ENCODE measurements around the gene ABCD4. TPM values are rescaled to one million over a fixed set of nuclear protein-coding genes. Genes with fewer than 3 reads are reported as not detected.
A peak's percentile ranks its signal among the peaks of the same experiment; 100 is the strongest.

Gene ABCD4
- polyA plus RNA-seq, 1 donor (not counting 4 experiments of a cell fraction or from before 2014, with no cell fraction given) = 12.9 TPM

GRCh38 chr14:74241652-74242017, 61.1 kb downstream of the ABCD4 start:
- Histone ChIP-seq H3K4me2 (ENCODE audit: control insufficient read depth, extremely low read depth, insufficient read depth, low read depth, low read length) (no peak overlapping the region), H3K27me3 (ENCODE audit: control insufficient read depth, extremely low read depth, insufficient read depth, low read length) (peaks cover 96% of the 10 kb centered on the region)

GRCh38 chr14:74240794-74241651, 61.7 kb downstream of the ABCD4 start:
- Histone ChIP-seq H3K4me1 (ENCODE audit: control insufficient read depth, extremely low read depth, insufficient read depth, low read length) (peaks cover 4% of the 10 kb centered on the region), H3K36me3 (ENCODE audit: control insufficient read depth in 2 of 2, extremely low read depth in 1 of 2, insufficient read depth in 2 of 2, low read length in 2 of 2) (no peaks in the 10 kb centered on the region), H3K9me1 (ENCODE audit: control insufficient read depth, extremely low read depth, insufficient read depth, low read length) (no peaks in the 10 kb centered on the region), H3K27ac (ENCODE audit: control insufficient read depth, insufficient read depth, low read length) (no peak overlapping the region), H3K9me3 (ENCODE audit: control insufficient read depth, low read depth, low read length) (no peaks in the 10 kb centered on the region), H3K9ac (ENCODE audit: control insufficient read depth, extremely low read depth, insufficient read depth, low read length) (no peak overlapping the region), H3K27me3 (ENCODE audit: control insufficient read depth, extremely low read depth, insufficient read depth, low read length) (peaks cover 90% of the 10 kb centered on the region), H4K20me1 (ENCODE audit: control insufficient read depth, extremely low read depth, insufficient read depth, low read length) (no peaks in the 10 kb centered on the region), H3K79me2 (ENCODE audit: control insufficient read depth, insufficient read depth, low read length) (no peaks in the 10 kb centered on the region), H3K4me3 (ENCODE audit: control insufficient read depth in 2 of 3, extremely low read depth in 1 of 3, insufficient read depth in 2 of 3, low read depth in 1 of 3, low read length in 3 of 3) (no peak overlapping the region), H3K4me2 (ENCODE audit: control insufficient read depth, extremely low read depth, insufficient read depth, low read depth, low read length) (peak overlapping the region; percentile 67), H2AFZ (ENCODE audit: control insufficient read depth, low read length) (no peak overlapping the region)
- FAIRE-seq (no peak), DNase-seq (ENCODE audit: low read depth, low spot score) (no peak)
- dilution Hi-C loops (cut with MboI; ENCODE audit: extremely low pct_ligation_motif_present, low sequenced_read_pairs) = no loop called here
- TF ChIP-seq EZH2 (IDR thresholded peaks at IDR 0.05; ENCODE audit: low read length) = peak; percentile 99
- TF ChIP-seq, protein P1, sequence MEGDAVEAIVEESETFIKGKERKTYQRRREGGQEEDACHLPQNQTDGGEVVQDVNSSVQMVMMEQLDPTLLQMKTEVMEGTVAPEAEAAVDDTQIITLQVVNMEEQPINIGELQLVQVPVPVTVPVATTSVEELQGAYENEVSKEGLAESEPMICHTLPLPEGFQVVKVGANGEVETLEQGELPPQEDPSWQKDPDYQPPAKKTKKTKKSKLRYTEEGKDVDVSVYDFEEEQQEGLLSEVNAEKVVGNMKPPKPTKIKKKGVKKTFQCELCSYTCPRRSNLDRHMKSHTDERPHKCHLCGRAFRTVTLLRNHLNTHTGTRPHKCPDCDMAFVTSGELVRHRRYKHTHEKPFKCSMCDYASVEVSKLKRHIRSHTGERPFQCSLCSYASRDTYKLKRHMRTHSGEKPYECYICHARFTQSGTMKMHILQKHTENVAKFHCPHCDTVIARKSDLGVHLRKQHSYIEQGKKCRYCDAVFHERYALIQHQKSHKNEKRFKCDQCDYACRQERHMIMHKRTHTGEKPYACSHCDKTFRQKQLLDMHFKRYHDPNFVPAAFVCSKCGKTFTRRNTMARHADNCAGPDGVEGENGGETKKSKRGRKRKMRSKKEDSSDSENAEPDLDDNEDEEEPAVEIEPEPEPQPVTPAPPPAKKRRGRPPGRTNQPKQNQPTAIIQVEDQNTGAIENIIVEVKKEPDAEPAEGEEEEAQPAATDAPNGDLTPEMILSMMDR (optimal IDR thresholded peaks at IDR 0.05 in 1 of 3, IDR thresholded peaks at IDR 0.05 in 1 of 3, conservative IDR thresholded peaks at IDR 0.05 in 1 of 3; ENCODE audit: extremely low read depth in 1 of 3, insufficient read depth in 2 of 3, low read length in 3 of 3) = no peak

More at GRCh38 chr14:74241652-74242017, 61.1 kb downstream of the ABCD4 start:
- Histone ChIP-seq H3K79me2 (ENCODE audit: control insufficient read depth, insufficient read depth, low read length) (no peaks in the 10 kb centered on the region), H3K9ac (ENCODE audit: control insufficient read depth, extremely low read depth, insufficient read depth, low read length) (no peak overlapping the region), H3K4me3 (ENCODE audit: control insufficient read depth in 2 of 3, extremely low read depth in 1 of 3, insufficient read depth in 2 of 3, low read depth in 1 of 3, low read length in 3 of 3) (no peak overlapping the region), H4K20me1 (ENCODE audit: control insufficient read depth, extremely low read depth, insufficient read depth, low read length) (no peaks in the 10 kb centered on the region), H3K27ac (ENCODE audit: control insufficient read depth, insufficient read depth, low read length) (no peak overlapping the region), H3K36me3 (ENCODE audit: control insufficient read depth in 2 of 2, extremely low read depth in 1 of 2, insufficient read depth in 2 of 2, low read length in 2 of 2) (no peaks in the 10 kb centered on the region), H3K4me1 (ENCODE audit: control insufficient read depth, extremely low read depth, insufficient read depth, low read length) (peaks cover 4% of the 10 kb centered on the region), H2AFZ (ENCODE audit: control insufficient read depth, low read length) (no peak overlapping the region), H3K9me1 (ENCODE audit: control insufficient read depth, extremely low read depth, insufficient read depth, low read length) (no peaks in the 10 kb centered on the region), H3K9me3 (ENCODE audit: control insufficient read depth, low read depth, low read length) (no peaks in the 10 kb centered on the region)
- DNase-seq (ENCODE audit: low read depth, low spot score) (no peak), FAIRE-seq (no peak)
- TF ChIP-seq, protein P1 (optimal IDR thresholded peaks at IDR 0.05 in 1 of 3, IDR thresholded peaks at IDR 0.05 in 1 of 3, conservative IDR thresholded peaks at IDR 0.05 in 1 of 3; ENCODE audit: extremely low read depth in 1 of 3, insufficient read depth in 2 of 3, low read length in 3 of 3) = no peak
- TF ChIP-seq EZH2 (IDR thresholded peaks at IDR 0.05; ENCODE audit: low read length) = peak; percentile 82
- dilution Hi-C loops (cut with MboI; ENCODE audit: extremely low pct_ligation_motif_present, low sequenced_read_pairs) = no loop called here
